HG02981 (cell line): ENCODE results near the gene SETD3.
"Not testable (repeated sequence)": the region's sequence is repeated elsewhere in the genome, so short reads cannot be mapped to it uniquely, and the experiment has no call there.

Experiments used
- ATAC-seq: cut with Tn5 transposase; IDR thresholded peaks from one replicate; pipeline ENCODE4 v1.9.1; 2021; ENCODE audit warnings: mild to moderate bottlenecking, moderate library complexity; ENCODE audit not compliant: unreplicated experiment

SETD3 gene

DNA sequence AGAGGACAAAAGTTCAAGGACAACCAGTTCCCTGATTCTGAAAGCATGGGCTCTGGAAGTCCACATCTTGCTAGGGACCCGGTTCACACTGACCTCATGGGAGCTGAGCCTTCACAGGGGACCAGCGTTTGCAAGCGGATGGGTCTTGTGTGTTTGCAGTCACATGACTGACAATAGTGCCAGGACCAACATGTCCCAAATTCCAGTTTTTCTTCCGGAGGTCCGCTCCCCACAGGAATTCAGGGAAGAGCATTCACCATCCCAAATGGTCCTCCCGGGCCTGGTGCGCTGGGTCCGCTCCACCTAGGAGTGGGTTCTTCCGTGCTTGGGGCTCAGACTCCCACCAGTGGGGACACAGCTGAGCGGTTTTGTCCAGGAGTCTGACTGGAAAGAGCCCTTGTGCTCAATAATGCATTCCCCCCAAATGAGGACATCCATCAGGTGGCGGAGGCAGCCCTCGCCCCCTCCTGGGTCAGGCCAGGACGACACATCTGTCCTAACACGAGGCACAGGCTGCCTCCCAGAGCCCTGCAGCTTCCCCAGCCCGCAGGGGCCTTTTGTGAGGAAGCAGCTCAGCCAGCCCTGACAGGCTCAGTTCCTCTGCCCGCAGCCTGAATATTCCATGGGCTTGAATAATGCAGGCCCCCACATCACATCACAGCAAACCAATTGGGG, 116.9 kb downstream of the SETD3 start:
- no peak for ATAC-seq

GRCh38 chr14:99363051-99363450, 117.6 kb downstream of the SETD3 start:
- ATAC-seq, result no peak

- no peak for ATAC-seq
These were observed 119.0 kb downstream of the SETD3 start for GRCh38 chr14:99361596-99362215.

GRCh38 chr14:99360774-99361595, 119.7 kb downstream of the SETD3 start:
- ATAC-seq, result no peak

DNA sequence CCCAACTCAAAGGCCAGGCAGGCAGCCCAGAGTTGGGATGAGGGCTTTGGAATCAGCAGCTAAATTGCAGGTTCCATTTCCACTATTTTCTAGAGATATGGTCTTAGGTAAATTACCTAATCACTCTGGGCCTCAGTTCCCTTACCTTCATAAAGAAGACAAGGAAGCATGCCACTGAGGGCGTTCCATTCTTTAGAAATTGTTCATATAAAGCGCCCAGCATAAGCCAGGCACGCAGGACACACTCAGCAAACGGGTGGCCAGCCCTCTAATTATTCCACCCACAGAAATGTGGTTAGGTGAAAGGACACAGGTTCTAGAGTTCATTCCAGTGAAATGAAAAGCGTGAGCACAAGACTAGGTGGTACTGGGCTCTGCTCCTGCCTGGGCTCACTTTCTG, 120.8 kb downstream of the SETD3 start:
- no peak for ATAC-seq

DNA sequence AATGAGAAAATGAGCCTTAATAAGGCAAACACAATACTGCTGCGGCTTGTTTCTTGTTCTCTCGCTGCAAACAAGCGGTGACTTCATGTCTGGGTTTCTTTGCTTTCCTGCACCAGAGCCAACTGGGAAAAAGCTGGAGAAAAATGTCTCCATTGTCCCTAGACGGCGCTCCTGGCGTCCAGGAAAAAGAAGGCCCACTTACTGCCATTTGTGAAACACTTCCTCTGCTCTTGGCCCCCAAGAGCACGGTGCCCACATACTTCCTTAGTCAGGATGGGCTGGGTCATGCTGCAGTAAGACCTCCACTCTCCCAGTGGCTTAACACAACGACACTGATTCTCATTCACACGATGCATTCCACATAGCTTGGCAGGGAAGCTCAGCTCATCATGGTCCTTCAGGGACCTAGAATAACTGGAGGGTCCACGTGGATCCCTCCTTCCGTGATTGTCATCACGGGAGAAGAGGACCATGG, 122.7 kb downstream of the SETD3 start:
- no peak for ATAC-seq

- ATAC-seq, result no peak
These were observed 123.3 kb downstream of the SETD3 start for GRCh38 chr14:99357151-99357915.

- no peak for ATAC-seq
These were observed 124.5 kb downstream of the SETD3 start for GRCh38 chr14:99356031-99356608.

- ATAC-seq, result no peak
These were observed 126.3 kb downstream of the SETD3 start for GRCh38 chr14:99354166-99354875.

- ATAC-seq, result no peak
These were observed 127.9 kb downstream of the SETD3 start for GRCh38 chr14:99352688-99353280.

- ATAC-seq, result no peak
These were observed 129.3 kb downstream of the SETD3 start for GRCh38 chr14:99351166-99352007.

DNA sequence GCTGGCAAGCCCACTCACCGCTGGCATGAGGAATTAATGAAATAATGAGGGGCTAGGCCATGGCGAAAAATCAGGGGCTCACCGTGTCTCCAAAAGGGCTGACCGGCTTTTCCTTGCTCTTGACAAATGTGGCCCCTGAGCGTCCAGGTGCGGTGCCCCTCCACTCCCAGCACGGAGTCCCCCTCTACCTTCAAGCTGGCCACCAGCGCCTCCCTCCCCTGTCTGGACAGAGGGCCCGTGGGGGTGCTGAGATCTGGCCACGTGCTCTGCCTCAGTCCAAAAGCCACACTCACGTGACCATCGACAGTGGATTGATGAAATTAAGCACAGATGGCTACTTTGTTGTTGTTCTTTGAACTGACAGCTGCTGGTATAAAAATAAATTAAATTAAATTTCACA, 129.9 kb downstream of the SETD3 start:
- ATAC-seq, result no peak

DNA sequence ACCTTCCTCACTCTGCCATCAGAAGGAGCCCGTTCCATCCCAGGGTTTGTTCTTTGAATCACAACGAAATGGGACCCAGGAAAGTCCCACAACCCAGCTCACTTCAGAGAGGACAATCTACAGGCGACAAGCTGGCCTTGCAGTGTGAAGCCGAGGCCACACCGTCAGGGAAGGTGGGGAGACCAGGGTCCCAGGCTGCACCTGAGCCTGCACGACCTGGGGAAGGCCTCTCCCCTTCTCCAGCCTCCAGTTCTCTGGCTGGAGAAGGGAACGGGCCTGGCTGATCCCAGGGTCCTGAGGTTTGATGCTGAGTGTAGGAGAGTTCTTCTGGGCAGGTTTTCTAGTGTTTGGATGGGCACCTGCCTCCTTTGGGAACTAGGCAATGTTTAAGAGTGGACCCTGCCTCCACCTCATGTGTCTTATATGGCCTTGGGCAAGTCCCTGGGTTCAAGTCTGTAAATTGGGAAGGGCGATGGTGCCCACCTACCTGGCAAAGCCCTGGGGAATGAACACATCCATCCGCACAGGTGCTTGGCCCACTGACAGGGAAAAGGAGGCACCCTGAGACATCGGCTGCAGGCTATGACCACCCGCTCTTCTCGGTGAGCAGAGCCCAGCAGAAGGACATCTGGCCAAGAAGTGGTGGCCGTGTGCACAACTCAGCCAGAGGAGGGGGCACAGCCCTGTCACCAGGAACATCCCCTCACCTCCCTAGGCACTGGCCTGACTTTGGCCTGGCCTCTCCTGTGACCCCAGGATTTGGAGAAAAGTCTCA, 130.8 kb downstream of the SETD3 start:
- ATAC-seq, result no peak

GRCh38 chr14:99348816-99349614, 131.6 kb downstream of the SETD3 start:
- no peak for ATAC-seq

GRCh38 chr14:99348231-99348630, 132.4 kb downstream of the SETD3 start:
- not testable (repeated sequence) for ATAC-seq
